Measurements from ENCODE around the gene IBSP.

The IBSP gene

GRCh38 chr4:87855559-87855958 is 56.2 kb downstream of the IBSP start:
- Histone ChIP-seq H3K4me2 (peak overlapping the region in 9 of 11 experiments; percentile 16 to 76 (median 57); a peak in 18 of 22 replicates), H3K9ac (peak overlapping the region in 2 of 11 experiments; percentile 34 to 35; a peak in 2 of 22 replicates), H3K4me1 (peaks cover 0 to 89% (median 54%) of the 10 kb centered on the region in 10 experiments; a peak in 17 of 20 replicates), H4K20me1 (no peaks in the 10 kb centered on the region), H3K9me3 (replicated peaks in 1 of 11) (peaks cover 0 to 12% (median 0%) of the 10 kb centered on the region in 11 experiments; a peak in 2 of 22 replicates), H3K27ac (peak overlapping the region in 10 of 11 experiments; percentile 26 to 68 (median 54); a peak in 19 of 22 replicates), H3K4me3 (no peak overlapping the region), H3K36me3 (no peaks in the 10 kb centered on the region), H3K27me3 (no peaks in the 10 kb centered on the region)
- no peak for TF ChIP-seq Cebpa-rat (IDR thresholded peaks at IDR 0.05)

GRCh38 chr4:87856816-87857215 is 57.5 kb downstream of the IBSP start:
- Histone ChIP-seq H3K27ac (no peak overlapping the region), H3K36me3 (no peaks in the 10 kb centered on the region), H3K4me2 (peak overlapping the region in 2 of 11 experiments; percentile 71 to 76; a peak in 3 of 22 replicates), H3K9ac (no peak overlapping the region), H4K20me1 (no peaks in the 10 kb centered on the region), H3K4me1 (peaks cover 0 to 94% (median 42%) of the 10 kb centered on the region in 10 experiments; a peak in 17 of 20 replicates), H3K27me3 (no peaks in the 10 kb centered on the region), H3K4me3 (no peak overlapping the region), H3K9me3 (replicated peaks in 1 of 11) (peaks cover 0 to 25% (median 0%) of the 10 kb centered on the region in 11 experiments; a peak in 3 of 22 replicates)
- TF ChIP-seq Cebpa-rat (IDR thresholded peaks at IDR 0.05): no peak

- Histone ChIP-seq H3K9me3 (replicated peaks in 1 of 11) (peaks cover 0 to 34% (median 4%) of the 10 kb centered on the region in 11 experiments; a peak in 11 of 22 replicates), H3K4me2 (no peak overlapping the region), H4K20me1 (no peaks in the 10 kb centered on the region), H3K4me1 (peaks cover 0 to 95% (median 40%) of the 10 kb centered on the region in 10 experiments; a peak in 15 of 20 replicates), H3K36me3 (no peaks in the 10 kb centered on the region), H3K27ac (no peak overlapping the region), H3K9ac (no peak overlapping the region), H3K4me3 (no peak overlapping the region), H3K27me3 (no peaks in the 10 kb centered on the region)
- no peak for TF ChIP-seq Cebpa-rat (IDR thresholded peaks at IDR 0.05)
Measured at GRCh38 chr4:87857789-87858188, 58.4 kb downstream of the IBSP start.
